Measurements from ENCODE around the gene RPL21.

- TF ChIP-seq POLR2A (IDR thresholded peaks at IDR 0.05) (no peak), CTCF (IDR thresholded peaks at IDR 0.05) (no peak)
Observed at GRCh38 chr13:27295660-27296059, 44.3 kb downstream of the RPL21 start.

All from tibial nerve (tissue), 3 donors.